ENCODE results near the gene UTP20.

DNA sequence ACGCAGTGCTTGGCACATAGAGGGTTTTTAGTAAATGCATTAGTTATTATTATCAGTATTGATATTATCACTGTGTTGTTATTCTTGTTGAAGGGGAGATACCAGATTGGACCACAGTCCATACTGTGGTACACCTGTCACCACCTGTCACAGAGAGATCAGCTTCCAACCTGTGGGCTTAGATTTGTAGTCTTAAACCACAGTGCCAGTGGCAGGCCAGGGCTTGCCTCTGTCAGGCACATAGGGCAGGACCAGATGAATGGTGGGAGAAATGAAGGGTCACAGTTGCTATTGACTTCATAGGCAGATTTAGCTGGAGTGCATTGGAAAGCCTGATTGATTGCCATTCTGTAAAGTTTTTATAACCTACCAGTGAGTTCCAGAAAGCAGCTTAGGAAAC lies 92.5 kb downstream of the UTP20 start:
- TF ChIP-seq, protein P1, sequence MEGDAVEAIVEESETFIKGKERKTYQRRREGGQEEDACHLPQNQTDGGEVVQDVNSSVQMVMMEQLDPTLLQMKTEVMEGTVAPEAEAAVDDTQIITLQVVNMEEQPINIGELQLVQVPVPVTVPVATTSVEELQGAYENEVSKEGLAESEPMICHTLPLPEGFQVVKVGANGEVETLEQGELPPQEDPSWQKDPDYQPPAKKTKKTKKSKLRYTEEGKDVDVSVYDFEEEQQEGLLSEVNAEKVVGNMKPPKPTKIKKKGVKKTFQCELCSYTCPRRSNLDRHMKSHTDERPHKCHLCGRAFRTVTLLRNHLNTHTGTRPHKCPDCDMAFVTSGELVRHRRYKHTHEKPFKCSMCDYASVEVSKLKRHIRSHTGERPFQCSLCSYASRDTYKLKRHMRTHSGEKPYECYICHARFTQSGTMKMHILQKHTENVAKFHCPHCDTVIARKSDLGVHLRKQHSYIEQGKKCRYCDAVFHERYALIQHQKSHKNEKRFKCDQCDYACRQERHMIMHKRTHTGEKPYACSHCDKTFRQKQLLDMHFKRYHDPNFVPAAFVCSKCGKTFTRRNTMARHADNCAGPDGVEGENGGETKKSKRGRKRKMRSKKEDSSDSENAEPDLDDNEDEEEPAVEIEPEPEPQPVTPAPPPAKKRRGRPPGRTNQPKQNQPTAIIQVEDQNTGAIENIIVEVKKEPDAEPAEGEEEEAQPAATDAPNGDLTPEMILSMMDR (IDR thresholded peaks at IDR 0.05), result no peak
- no peak for TF ChIP-seq EZH2 (IDR thresholded peaks at IDR 0.05; ENCODE audit: borderline replicate concordance, insufficient read depth, low read depth, low read length, poor library complexity, severe bottlenecking)
